IMR-90 (cell line): ENCODE data around the gene PCDHGB7.

Experiments used
- CEBPB ChIP-seq: IDR thresholded peaks from 2 replicates; pipeline ENCODE4 v1.6.1; 2012; ENCODE audit warnings: low read depth, low read length, improper control_type of control experiment
- CHD1 ChIP-seq: IDR thresholded peaks from 2 replicates; pipeline ENCODE4 v1.6.1; 2012; ENCODE audit warnings: low read depth, low read length, improper control_type of control experiment
- MAFK ChIP-seq: IDR thresholded peaks from 2 replicates; pipeline ENCODE4 v1.6.1; 2012; ENCODE audit warnings: low read depth, low read length, improper control_type of control experiment
- MAZ ChIP-seq: IDR thresholded peaks from 2 replicates; pipeline ENCODE4 v1.6.1; 2012; ENCODE audit warnings: low read depth, mild to moderate bottlenecking, low read length, improper control_type of control experiment, moderate library complexity, borderline replicate concordance
- MXI1 ChIP-seq: IDR thresholded peaks from 2 replicates; pipeline ENCODE4 v1.6.1; 2012; ENCODE audit warnings: low read depth, mild to moderate bottlenecking, low read length, moderate library complexity, borderline replicate concordance
- POLR2A ChIP-seq: IDR thresholded peaks from 2 replicates; pipeline ENCODE4 v1.6.1; 2012; ENCODE audit warnings: mild to moderate bottlenecking, low read depth, low read length
- RAD21 ChIP-seq: IDR thresholded peaks from 2 replicates; pipeline ENCODE4 v1.6.1; 2012; ENCODE audit warnings: low read length, improper control_type of control experiment
- RCOR1 ChIP-seq: IDR thresholded peaks from 2 replicates; pipeline ENCODE4 v1.6.1; 2012; ENCODE audit warnings: mild to moderate bottlenecking, low read length, improper control_type of control experiment; ENCODE audit not compliant: insufficient replicate concordance
- RFX5 ChIP-seq: IDR thresholded peaks from 2 replicates; pipeline ENCODE4 v1.8.0; 2012; ENCODE audit warnings: low read depth, mild to moderate bottlenecking, low read length, moderate library complexity
- SMC3 ChIP-seq: fragments of 150-350 bp; IDR thresholded peaks from 2 replicates; pipeline ENCODE4 v1.6.1; 2016; ENCODE audit warnings: low read depth, mild to moderate bottlenecking, antibody characterized with exemption, low read length, moderate library complexity
- TF ChIP-seq, protein P1 (sequence below): conservative IDR thresholded peaks from 2 replicates; pipeline ENCODE4 v1.5.1; 2012; ENCODE audit warnings: mild to moderate bottlenecking, low read depth, low read length, improper control_type of control experiment
- TF ChIP-seq, protein P2 (sequence below): fragments of 150-350 bp; IDR thresholded peaks from 2 replicates; pipeline ENCODE4 v1.6.1; 2016; ENCODE audit warnings: low read depth, mild to moderate bottlenecking, low read length, moderate library complexity, borderline replicate concordance
- TF ChIP-seq, protein P3 (sequence below): fragments of 150-350 bp; IDR thresholded peaks from 2 replicates; pipeline ENCODE4 v1.6.1; 2017; ENCODE audit warnings: mild to moderate bottlenecking, antibody characterized with exemption, low read length, low read depth

DNA sequence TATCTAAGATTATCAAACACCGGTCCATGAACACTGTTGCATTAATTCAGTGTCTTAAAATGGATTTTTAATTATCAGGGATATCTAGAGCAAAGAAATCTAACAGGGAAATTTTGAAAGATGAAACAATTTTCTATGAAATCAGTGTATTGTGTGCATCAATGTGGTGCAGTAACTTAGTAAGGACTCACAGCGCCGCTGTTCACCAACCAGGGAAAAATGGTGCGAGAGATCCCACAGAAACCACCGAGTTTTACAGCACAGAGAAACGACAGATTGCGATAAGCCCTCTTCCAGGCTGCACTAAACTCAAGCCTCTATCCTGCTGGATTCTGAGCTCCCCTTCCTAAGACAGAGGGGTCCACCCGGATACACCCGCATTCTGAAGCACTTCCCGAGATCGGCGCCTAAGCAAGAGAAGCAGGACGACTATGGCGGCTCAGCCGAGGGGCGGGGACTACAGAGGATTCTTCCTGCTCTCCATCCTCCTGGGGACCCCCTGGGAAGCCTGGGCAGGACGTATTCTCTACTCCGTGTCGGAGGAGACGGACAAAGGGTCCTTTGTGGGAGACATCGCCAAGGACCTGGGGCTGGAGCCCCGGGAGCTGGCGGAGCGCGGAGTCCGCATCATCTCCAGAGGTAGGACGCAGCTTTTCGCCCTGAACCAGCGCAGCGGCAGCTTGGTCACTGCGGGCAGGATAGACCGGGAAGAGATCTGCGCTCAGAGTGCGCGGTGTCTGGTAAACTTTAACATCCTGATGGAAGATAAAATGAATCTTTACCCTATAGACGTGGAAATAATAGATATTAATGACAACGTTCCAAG is 34.8 kb upstream of the PCDHGB7 start, which contains the start of gene PCDHGA7:
- TF ChIP-seq CHD1, result no peak
- TF ChIP-seq, protein P1, sequence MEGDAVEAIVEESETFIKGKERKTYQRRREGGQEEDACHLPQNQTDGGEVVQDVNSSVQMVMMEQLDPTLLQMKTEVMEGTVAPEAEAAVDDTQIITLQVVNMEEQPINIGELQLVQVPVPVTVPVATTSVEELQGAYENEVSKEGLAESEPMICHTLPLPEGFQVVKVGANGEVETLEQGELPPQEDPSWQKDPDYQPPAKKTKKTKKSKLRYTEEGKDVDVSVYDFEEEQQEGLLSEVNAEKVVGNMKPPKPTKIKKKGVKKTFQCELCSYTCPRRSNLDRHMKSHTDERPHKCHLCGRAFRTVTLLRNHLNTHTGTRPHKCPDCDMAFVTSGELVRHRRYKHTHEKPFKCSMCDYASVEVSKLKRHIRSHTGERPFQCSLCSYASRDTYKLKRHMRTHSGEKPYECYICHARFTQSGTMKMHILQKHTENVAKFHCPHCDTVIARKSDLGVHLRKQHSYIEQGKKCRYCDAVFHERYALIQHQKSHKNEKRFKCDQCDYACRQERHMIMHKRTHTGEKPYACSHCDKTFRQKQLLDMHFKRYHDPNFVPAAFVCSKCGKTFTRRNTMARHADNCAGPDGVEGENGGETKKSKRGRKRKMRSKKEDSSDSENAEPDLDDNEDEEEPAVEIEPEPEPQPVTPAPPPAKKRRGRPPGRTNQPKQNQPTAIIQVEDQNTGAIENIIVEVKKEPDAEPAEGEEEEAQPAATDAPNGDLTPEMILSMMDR, result peak; percentile 54
- no peak for TF ChIP-seq POLR2A
- no peak for TF ChIP-seq MAZ
- no peak for TF ChIP-seq RCOR1
- TF ChIP-seq RFX5, result no peak
- TF ChIP-seq RAD21, result peak; percentile 48
- TF ChIP-seq SMC3, result no peak
- TF ChIP-seq, protein P2, sequence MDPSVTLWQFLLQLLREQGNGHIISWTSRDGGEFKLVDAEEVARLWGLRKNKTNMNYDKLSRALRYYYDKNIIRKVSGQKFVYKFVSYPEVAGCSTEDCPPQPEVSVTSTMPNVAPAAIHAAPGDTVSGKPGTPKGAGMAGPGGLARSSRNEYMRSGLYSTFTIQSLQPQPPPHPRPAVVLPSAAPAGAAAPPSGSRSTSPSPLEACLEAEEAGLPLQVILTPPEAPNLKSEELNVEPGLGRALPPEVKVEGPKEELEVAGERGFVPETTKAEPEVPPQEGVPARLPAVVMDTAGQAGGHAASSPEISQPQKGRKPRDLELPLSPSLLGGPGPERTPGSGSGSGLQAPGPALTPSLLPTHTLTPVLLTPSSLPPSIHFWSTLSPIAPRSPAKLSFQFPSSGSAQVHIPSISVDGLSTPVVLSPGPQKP, result no peak
- no peak for TF ChIP-seq MAFK
- TF ChIP-seq, protein P3, sequence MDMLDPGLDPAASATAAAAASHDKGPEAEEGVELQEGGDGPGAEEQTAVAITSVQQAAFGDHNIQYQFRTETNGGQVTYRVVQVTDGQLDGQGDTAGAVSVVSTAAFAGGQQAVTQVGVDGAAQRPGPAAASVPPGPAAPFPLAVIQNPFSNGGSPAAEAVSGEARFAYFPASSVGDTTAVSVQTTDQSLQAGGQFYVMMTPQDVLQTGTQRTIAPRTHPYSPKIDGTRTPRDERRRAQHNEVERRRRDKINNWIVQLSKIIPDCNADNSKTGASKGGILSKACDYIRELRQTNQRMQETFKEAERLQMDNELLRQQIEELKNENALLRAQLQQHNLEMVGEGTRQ, result no peak
- TF ChIP-seq CEBPB, result no peak
- no peak for TF ChIP-seq MXI1
